IMR-90 (cell line): Measurements from ENCODE around the gene ARHGEF7. TPM values are rescaled to one million over a fixed set of nuclear protein-coding genes. Genes with fewer than 3 reads are reported as not detected.

Source experiments
- ATAC-seq: fragments of 200-7000 bp; cut with Tn5 transposase; 2 replicates; pipeline ENCODE4 v1.9.1; 2020; ENCODE audit warnings: low read depth, mild to moderate bottlenecking, moderate library complexity
- BruUV-seq: library from RNA; stranded (reverse); fragments of 400-500 nt; replicated peaks from 2 replicates; lab custom pipeline; 2021; lab: Mats Ljungman, UMichigan
- CTCF ChIA-PET: fragments of 300-600 bp; formaldehyde crosslinking; extraction: SDS; loops from one replicate; lab custom pipeline; 2021; ENCODE audit warnings: antibody characterized with exemption; lab: Yijun Ruan, JAX
- POLR2A ChIA-PET: fragments of 300-600 bp; sonication (Branson Sonifier 250); formaldehyde crosslinking; loops from one replicate; lab custom pipeline; 2022; ENCODE audit warnings: antibody characterized with exemption; ENCODE audit not compliant: unreplicated experiment; lab: Charles Lee
- DNase-seq: peaks from one replicate; pipeline ENCODE4 v3.0.0; 2013
- H2AFZ ChIP-seq: replicated peaks from 2 replicates; pipeline ENCODE3; 2013; ENCODE audit warnings: low read length, mild to moderate bottlenecking; ENCODE audit not compliant: poor library complexity
- H2AK5ac ChIP-seq: 2 replicates; pipeline ENCODE4 v1.6.1; 2013; ENCODE audit warnings: low read depth, low read length, inconsistent platforms
- H2AK9ac ChIP-seq: replicated peaks from 2 replicates; pipeline ENCODE3; 2013; ENCODE audit warnings: mild to moderate bottlenecking, low read depth, low read length, moderate library complexity; ENCODE audit not compliant: poor library complexity
- H2BK120ac ChIP-seq: 2 replicates; pipeline ENCODE4 v1.6.1; 2013; ENCODE audit warnings: low read depth, low read length, inconsistent platforms
- H2BK15ac ChIP-seq: 3 replicates; pipeline ENCODE4 v1.6.1; 2013; ENCODE audit warnings: low read depth, low read length, inconsistent platforms
- H2BK20ac ChIP-seq: 2 replicates; pipeline ENCODE4 v1.6.1; 2013; ENCODE audit warnings: low read depth, mild to moderate bottlenecking, inconsistent platforms, low read length, moderate library complexity
- H2BK5ac ChIP-seq: 2 replicates; pipeline ENCODE4 v1.6.1; 2013; ENCODE audit warnings: mild to moderate bottlenecking, low read depth, low read length, inconsistent platforms; ENCODE audit not compliant: poor library complexity, severe bottlenecking
- H3K14ac ChIP-seq: replicated peaks from 2 replicates; pipeline ENCODE4 v1.6.1; 2013; ENCODE audit warnings: low read depth, low read length, inconsistent platforms
- H3K18ac ChIP-seq: 2 replicates; pipeline ENCODE4 v1.6.1; 2013; ENCODE audit warnings: low read depth, low read length, control low read depth
- H3K23ac ChIP-seq: 2 replicates; pipeline ENCODE4 v1.6.1; 2013; ENCODE audit warnings: low read depth, low read length, inconsistent platforms
- H3K27ac ChIP-seq: 2 replicates; pipeline ENCODE4 v1.5.1; 2013; ENCODE audit warnings: mild to moderate bottlenecking, control low read depth, low read length; ENCODE audit not compliant: insufficient read depth
- H3K27me3 ChIP-seq: 2 replicates; pipeline ENCODE4 v1.6.1; 2013; ENCODE audit warnings: low read length; ENCODE audit not compliant: control insufficient read depth, insufficient read depth
- H3K36me3 ChIP-seq: 2 replicates; pipeline ENCODE4 v1.6.1; 2013; ENCODE audit warnings: low read length, mixed read lengths; ENCODE audit not compliant: control insufficient read depth, insufficient read depth
- H3K4ac ChIP-seq: 2 replicates; pipeline ENCODE4 v1.6.1; 2013; ENCODE audit warnings: low read depth, low read length, inconsistent platforms
- H3K4me1 ChIP-seq: 2 replicates; pipeline ENCODE4 v1.6.1; 2013; ENCODE audit warnings: low read length, mixed read lengths; ENCODE audit not compliant: control insufficient read depth, insufficient read depth
- H3K4me2 ChIP-seq: 2 replicates; pipeline ENCODE4 v1.6.1; 2013; ENCODE audit warnings: low read depth, mild to moderate bottlenecking, control low read depth, low read length, moderate library complexity
- H3K4me3 ChIP-seq: 2 replicates; pipeline ENCODE4 v1.5.1; 2013; ENCODE audit warnings: low read depth, mild to moderate bottlenecking, control low read depth, low read length, moderate library complexity; ENCODE audit not compliant: insufficient read depth
- H3K56ac ChIP-seq: 2 replicates; pipeline ENCODE4 v1.6.1; 2013; ENCODE audit warnings: low read length, inconsistent platforms; ENCODE audit not compliant: insufficient read depth; ENCODE audit errors: extremely low read depth
- H3K79me1 ChIP-seq, 2 experiments: 2 replicates each; pipeline ENCODE4 v1.6.1; 2013; ENCODE audit warnings: low read length in 2 of 2, inconsistent platforms in 1 of 2, low read depth in 1 of 2
- H3K9ac ChIP-seq: 2 replicates; pipeline ENCODE4 v1.6.1; 2013; ENCODE audit warnings: low read depth, low read length, control low read depth
- H3K9me1 ChIP-seq: 2 replicates; pipeline ENCODE4 v1.6.1; 2013; ENCODE audit warnings: low read length, inconsistent platforms; ENCODE audit not compliant: insufficient read depth
- H3K9me3 ChIP-seq: 2 replicates; pipeline ENCODE4 v1.6.1; 2013; ENCODE audit warnings: low read length; ENCODE audit not compliant: control insufficient read depth, insufficient read depth
- H4K20me1 ChIP-seq: 2 replicates; pipeline ENCODE4 v1.6.1; 2013; ENCODE audit warnings: low read length, inconsistent platforms; ENCODE audit not compliant: insufficient read depth
- H4K5ac ChIP-seq: 2 replicates; pipeline ENCODE4 v1.6.1; 2013; ENCODE audit warnings: mild to moderate bottlenecking, low read depth, low read length, control low read depth
- H4K8ac ChIP-seq, 2 experiments: 2 replicates each; pipeline ENCODE4 v1.6.1; 2013; ENCODE audit warnings: low read depth in 2 of 2, low read length in 2 of 2, control low read depth in 1 of 2, inconsistent platforms in 1 of 2
- H4K91ac ChIP-seq: 2 replicates; pipeline ENCODE4 v1.6.1; 2013; ENCODE audit warnings: low read depth, low read length, inconsistent platforms; ENCODE audit not compliant: insufficient read depth
- BHLHE40 ChIP-seq: fragments of 150-350 bp; IDR thresholded peaks from 2 replicates; pipeline ENCODE4 v1.6.1; 2016; ENCODE audit warnings: mild to moderate bottlenecking, low read depth, low read length
- CEBPB ChIP-seq: IDR thresholded peaks from 2 replicates; pipeline ENCODE4 v1.6.1; 2012; ENCODE audit warnings: low read depth, low read length, improper control_type of control experiment
- CHD1 ChIP-seq: IDR thresholded peaks from 2 replicates; pipeline ENCODE4 v1.6.1; 2012; ENCODE audit warnings: low read depth, low read length, improper control_type of control experiment
- CTCF ChIP-seq: conservative IDR thresholded peaks from 2 replicates; pipeline ENCODE4 v1.5.1; 2012; ENCODE audit warnings: mild to moderate bottlenecking, low read depth, low read length, improper control_type of control experiment
- FOS ChIP-seq: fragments of 150-350 bp; IDR thresholded peaks from 2 replicates; pipeline ENCODE4 v1.6.1; 2016; ENCODE audit warnings: low read depth, low read length
- MAFK ChIP-seq: IDR thresholded peaks from 2 replicates; pipeline ENCODE4 v1.6.1; 2012; ENCODE audit warnings: low read depth, low read length, improper control_type of control experiment
- MXI1 ChIP-seq: IDR thresholded peaks from 2 replicates; pipeline ENCODE4 v1.6.1; 2012; ENCODE audit warnings: low read depth, mild to moderate bottlenecking, low read length, moderate library complexity, borderline replicate concordance
- NFE2L2 ChIP-seq: fragments of 150-350 bp; IDR thresholded peaks from 2 replicates; pipeline ENCODE4 v1.6.1; 2016; ENCODE audit warnings: low read depth, mild to moderate bottlenecking, low read length
- POLR2A ChIP-seq: IDR thresholded peaks from 2 replicates; pipeline ENCODE4 v1.6.1; 2012; ENCODE audit warnings: mild to moderate bottlenecking, low read depth, low read length
- RFX5 ChIP-seq: IDR thresholded peaks from 2 replicates; pipeline ENCODE4 v1.8.0; 2012; ENCODE audit warnings: low read depth, mild to moderate bottlenecking, low read length, moderate library complexity
- USF2 ChIP-seq: fragments of 150-350 bp; IDR thresholded peaks from 2 replicates; pipeline ENCODE4 v1.6.1; 2017; ENCODE audit warnings: mild to moderate bottlenecking, antibody characterized with exemption, low read length, low read depth
- whole genome bisulfite sequencing, 2 experiments: methylation state at CpG; one replicate each; pipeline versions ENCODE4 v1.1.5 to v1.1.7; 2013; ENCODE audit warnings: missing lambda C conversion rate in 2 of 2; ENCODE audit not compliant: insufficient read length in 1 of 2; ENCODE audit errors: extremely low coverage in 2 of 2; 5-methylcytosine and 5-hydroxymethylcytosine counted together
- dilution Hi-C: fragments of 300-500 bp; cut with HindIII; formaldehyde crosslinking; loops from one replicate; pipeline ENCODE4 v1.14.3; 2018; ENCODE audit warnings: low sequenced_read_pairs; ENCODE audit not compliant: unreplicated experiment
- in situ Hi-C: fragments of 300-500 bp; cut with MboI; formaldehyde crosslinking; loops from 3 replicates; pipeline ENCODE4 v1.14.3; 2019; ENCODE audit warnings: low sequenced_read_pairs, inconsistent platforms, mixed read lengths
- intact Hi-C: fragments of 100-400 bp; cut with micrococcal nuclease; formaldehyde crosslinking; loops from 2 replicates; pipeline ENCODE4 v1.10.0; 2022
- polyA plus RNA-seq, 3 experiments: library from polyadenylated mRNA; depleted of rRNA; stranded (reverse); fragments of >200 nt; gene quantifications; 2 replicates each; pipeline ENCODE4 v1.2.3, GENCODE V29; 2012; ENCODE audit warnings: low replicate concordance in 1 of 3
- total RNA-seq: library from RNA; depleted of rRNA; stranded (reverse); fragments of >200 nt; gene quantifications from 2 replicates; pipeline ENCODE4 v1.2.3, GENCODE V29; 2012

ARHGEF7 gene
- total and polyA plus RNA-seq, 2 of the 4 experiments (the other 2 are of a cell fraction): 32.9 to 59.0 TPM

GRCh38 chr13:111142472-111142871 lies 27.4 kb downstream of the ARHGEF7 start:
- ChIA-PET CTCF (interaction anchor here (0.7 kb wide), 1 partner anchor 311 kb away, joined by 3 read pairs; no protein-coding TSS in a partner anchor), POLR2A (no interaction called here)
- no peaks in the 10 kb centered on the region for H3K9me3 ChIP-seq
- no peak overlapping the region for H3K23ac ChIP-seq
- peaks cover 3% of the 10 kb centered on the region; the same call in 1 of the 2 replicates for H3K9me1 ChIP-seq
- no peaks in the 10 kb centered on the region for H3K36me3 ChIP-seq
- dilution Hi-C loops (no loop called here), in situ Hi-C loops (no loop called here), intact Hi-C loops (no loop called here)
- H2AK5ac ChIP-seq: no peak overlapping the region
- H4K8ac ChIP-seq: no peak overlapping the region
- no peak for TF ChIP-seq CEBPB
- TF ChIP-seq MAFK: no peak
- TF ChIP-seq MXI1: no peak
- TF ChIP-seq FOS: no peak
- no peak for TF ChIP-seq CTCF
- TF ChIP-seq CHD1: no peak
- no peak for TF ChIP-seq NFE2L2
- no peak for TF ChIP-seq USF2
- no peak for TF ChIP-seq BHLHE40
- no peak for TF ChIP-seq POLR2A
- no peak for TF ChIP-seq RFX5
- BruUV-seq: no TSS peak
- WGBS, 2 experiments: no CpG with 5 or more reads among the region's 1 CpG
- no peak overlapping the region for H4K91ac ChIP-seq
- no peak overlapping the region for H2AK9ac ChIP-seq
- no peak overlapping the region for H3K4ac ChIP-seq
- DNase-seq (no peak), ATAC-seq (no peak)
- H3K9ac ChIP-seq: no peak overlapping the region
- H3K56ac ChIP-seq: no peak overlapping the region
- no peaks in the 10 kb centered on the region for H3K4me1 ChIP-seq
- H3K27ac ChIP-seq: no peak overlapping the region
- no peaks in the 10 kb centered on the region for H4K20me1 ChIP-seq
- no peak overlapping the region for H2BK5ac ChIP-seq
- H2BK15ac ChIP-seq: no peak overlapping the region
- H2BK120ac ChIP-seq: no peak overlapping the region
- H4K5ac ChIP-seq: no peak overlapping the region
- H3K14ac ChIP-seq: no peak overlapping the region
- H3K4me2 ChIP-seq: no peak overlapping the region
- no peak overlapping the region for H2BK20ac ChIP-seq
- no peak overlapping the region; the same call in 1 of the 2 replicates for H3K18ac ChIP-seq
- no peaks in the 10 kb centered on the region for H3K79me1 ChIP-seq
- H3K27me3 ChIP-seq: peaks cover 50% of the 10 kb centered on the region
- H3K4me3 ChIP-seq: no peak overlapping the region
- no peak overlapping the region for H2AFZ ChIP-seq
